ENCODE data around the gene XXYLT1.
"Not testable (repeated sequence)": the region's sequence is repeated elsewhere in the genome, so short reads cannot be mapped to it uniquely, and the experiment has no call there.

XXYLT1 gene

DNA sequence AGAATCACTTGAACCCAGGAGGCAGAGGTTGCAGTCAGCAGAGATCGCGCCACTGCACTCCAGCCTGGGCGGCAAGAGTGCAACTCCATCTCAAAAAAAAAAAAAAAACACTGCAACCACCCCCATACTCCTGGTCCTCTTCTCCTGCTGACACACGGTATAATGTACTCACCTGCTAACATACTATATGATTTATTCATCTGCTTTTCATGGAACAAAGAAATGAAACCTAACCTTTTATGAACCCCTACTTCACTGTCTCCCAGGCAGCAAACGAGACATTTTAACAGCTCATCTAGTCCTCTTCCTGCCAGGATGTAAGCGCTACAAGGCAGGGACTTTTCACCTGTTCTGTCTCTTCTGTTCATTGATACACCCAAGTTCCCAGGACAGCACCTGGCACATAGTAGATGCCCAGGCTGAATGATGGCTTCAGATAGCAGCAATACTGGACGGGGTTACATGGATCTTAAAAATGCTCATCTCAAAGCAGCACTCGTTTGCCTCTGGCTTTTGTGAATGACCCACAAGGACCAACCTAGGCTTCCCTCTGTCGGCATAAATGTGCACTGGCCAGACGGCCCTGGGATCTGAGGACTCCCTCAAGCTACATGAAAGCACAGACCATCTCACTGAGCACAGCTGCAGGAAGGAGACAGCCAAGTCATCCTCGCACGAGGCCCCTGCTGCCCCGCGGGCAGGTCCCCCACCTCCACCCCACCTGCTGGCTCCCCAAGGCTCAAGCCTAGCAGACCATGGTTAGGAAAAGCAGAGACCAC is 20.3 kb downstream of the XXYLT1 start:
- no peak for DNase-seq

DNA sequence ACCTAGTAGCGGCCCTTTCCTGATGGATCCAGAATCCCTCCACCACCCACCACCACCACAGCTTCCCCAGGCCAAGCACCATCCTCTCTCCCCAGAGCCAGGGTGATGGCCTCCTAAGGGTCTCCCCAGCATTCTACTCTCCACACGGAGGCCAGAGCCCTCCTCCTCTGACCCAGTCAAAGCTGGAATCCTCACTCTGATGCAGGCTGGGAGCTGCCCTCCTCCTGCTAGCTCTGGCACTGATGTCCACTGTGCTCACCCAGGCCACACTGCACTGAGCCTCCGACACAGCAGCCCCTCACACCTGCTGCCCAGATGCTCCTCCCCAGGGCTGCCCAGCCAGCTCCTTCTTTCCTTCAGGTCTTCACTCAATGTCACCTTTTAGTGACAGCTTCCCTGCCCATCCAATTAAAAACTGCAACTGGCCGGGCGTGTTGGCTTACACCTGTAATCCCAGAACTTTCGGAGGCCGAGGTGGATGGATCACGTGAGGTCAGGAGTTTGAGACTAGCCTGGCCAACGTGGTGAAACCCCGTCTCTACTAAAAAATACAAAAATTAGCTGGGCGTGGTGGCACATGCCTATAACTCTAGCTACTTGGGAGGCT is 21.0 kb downstream of the XXYLT1 start:
- DNase-seq, result no peak

DNA sequence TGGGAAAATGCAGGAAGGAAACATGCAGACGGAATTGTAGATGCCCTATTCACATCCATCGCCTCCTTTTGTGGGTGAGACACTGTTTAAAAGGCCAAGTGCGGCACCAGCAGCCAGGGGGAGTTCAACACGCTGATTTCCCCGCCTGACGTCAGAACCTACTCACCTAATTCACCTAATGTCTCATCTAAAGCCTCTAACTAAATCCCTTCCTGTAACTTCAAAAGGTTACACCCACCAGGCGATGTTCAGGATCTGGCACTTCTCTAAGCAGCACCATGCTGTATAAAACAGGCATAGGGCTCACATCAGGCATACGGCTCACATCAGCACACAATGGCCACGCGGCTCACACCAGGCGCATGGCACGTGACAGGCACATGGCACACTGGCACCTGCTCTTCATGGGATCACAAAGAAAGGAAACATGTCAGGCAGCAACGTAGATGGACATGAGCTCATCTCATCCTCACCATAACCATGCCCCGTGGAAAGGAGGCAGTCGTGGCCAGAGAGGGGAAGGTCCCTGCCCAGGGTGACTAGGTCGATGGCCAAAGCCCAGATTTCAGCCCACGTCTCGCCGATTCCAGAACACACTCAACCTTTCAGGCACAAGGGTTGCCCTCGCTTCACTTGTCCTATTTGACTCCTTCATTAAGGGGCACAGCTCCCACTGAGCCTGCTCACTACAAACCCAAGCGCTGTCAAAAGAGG is 21.7 kb downstream of the XXYLT1 start:
- peak; percentile 23 for DNase-seq

DNA sequence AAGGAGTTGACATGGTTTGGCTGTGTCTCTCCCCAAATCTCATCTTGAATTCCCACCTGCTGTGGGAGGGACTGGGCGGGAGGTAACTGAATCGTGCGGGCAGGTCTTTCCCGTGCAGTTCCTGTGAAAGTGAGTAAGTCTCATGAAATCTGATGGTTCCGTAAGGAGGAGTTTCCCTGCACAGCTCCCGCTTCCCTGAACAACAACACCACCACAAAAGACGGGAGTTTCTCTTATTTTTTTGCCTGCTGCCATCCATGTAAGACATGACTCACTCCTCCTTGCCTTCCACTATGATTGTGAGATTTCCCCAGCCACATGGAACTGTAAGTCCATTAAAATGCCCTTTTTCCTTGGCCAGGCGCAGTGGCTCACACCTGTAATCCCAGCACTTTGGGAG is 22.7 kb downstream of the XXYLT1 start:
- DNase-seq, result no peak

DNA sequence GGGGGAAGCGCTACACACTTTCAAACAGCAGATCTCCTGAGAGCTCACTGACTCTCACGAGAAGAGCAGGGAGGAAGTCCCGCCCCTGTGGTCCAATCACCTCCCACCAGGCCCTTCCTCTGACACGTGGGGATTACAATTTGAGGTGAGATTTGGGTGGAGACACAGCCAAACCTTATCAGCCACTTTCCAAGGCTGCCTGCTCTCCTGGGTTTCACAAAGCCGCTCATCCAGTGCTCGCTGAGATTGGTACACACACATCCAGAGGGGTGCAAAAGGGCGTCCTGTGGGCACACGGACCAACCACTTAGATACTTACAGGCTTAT is 23.1 kb downstream of the XXYLT1 start:
- no peak for DNase-seq

DNA sequence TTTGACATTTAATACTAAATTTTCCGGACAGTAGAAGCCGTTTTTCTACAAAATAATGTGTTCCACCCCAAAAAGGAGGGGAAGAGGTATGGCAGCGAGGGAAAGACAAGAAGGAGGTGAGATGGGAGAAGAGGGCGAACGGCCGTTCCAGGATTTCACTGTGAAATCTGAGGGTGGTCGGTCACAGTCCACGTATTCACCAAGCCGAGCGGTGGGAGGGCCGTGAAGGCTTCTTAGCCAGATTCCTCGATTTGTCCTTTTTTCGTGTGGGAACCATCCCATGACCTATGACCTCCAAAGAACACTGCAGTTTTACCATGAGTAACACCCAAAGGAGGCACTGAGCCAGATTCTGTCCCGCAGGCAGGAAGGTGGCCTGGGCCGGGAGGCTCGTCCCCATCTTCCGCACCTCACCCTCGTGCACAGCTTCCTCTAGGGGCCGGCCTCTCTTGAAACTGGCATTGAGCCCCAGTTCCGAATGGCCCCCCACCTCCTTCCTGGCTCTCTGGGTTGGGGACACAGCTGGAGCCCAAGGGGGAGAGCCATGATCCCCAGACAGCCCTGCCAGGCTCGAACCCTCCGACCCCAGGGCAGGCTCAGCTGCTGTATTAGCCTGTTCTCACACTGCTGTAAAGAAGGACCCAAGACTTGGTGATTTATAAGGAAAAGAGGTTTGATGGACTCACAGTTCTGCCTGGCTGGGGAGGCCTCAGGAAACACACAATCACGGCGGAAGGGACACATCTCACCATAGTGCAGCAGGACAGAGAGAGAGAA is 23.7 kb downstream of the XXYLT1 start:
- DNase-seq, result no peak

DNA sequence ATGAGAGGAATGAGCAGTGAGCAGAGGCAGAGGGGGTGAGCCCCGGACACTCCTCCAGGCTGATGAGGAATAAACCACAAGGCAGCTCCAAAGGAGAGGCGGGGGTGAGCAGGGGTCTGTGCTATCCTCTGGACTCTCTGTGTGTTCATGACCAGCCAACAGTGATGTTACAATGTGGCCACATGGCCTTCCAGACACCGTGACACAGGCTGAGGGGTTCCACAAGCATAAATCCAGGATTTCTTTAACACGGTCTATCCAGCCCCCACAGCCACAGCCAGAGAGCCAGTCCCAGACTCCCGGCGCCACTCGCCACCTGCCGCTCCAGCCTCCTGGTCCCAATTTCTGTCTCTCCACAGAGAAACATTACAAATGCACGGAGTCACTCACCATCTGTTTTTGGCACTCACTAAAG is 24.4 kb downstream of the XXYLT1 start:
- DNase-seq, result no peak

DNA sequence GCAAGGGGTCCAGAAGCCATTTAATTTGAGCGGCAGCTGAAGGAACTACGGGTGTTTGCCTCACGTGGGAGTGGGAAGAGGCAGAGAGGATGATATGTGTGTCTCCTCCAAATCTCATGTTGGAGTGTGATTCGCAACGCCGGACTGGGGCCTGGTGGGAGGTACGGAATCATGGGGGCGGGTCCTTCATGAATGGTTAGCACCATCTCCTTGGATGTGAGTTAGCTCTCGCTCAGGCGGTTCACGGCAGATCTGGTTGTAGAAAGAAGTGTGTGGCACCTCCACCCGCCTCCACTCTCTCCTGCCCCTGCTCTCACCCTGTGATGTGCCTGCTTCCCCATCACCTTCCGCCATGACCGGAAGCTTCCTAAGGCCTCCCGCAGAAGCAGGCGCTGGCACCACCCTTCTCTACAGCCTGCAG is 25.4 kb downstream of the XXYLT1 start:
- DNase-seq, result no peak

DNA sequence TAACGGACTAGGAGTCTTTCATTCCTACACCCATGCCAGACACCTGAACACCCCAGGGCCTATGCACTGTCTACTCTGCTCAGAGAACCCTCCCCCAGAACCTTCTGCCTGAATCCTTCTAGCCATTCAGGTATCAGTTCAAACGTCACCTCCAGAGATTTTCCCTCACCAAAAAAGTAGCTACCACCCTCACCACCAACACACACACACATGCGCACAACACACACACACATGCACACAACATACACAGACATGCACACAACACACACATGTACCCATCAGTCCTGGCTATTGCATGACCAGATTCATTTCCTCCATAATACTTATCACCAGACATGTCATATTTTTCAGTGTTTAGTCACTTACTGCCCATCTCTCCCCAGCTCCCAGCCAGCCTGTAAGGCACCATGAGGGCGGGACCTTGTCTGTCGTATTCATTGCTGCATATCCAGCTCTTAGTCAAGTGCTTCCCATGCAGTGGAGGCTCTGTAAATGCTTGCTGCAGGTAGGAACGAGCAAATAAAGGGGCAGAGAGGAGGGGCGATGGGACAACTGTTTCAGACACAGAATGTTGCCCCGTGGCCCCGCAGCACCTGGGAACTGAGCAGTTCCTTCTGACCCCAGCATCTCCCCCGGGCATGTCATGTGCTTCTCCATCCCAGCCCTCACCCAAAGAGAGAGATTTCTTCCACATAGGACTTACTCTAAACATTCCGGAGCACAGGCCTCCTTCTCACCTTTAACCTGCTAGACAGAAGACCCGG is 29.2 kb downstream of the XXYLT1 start:
- DNase-seq, result no peak

DNA sequence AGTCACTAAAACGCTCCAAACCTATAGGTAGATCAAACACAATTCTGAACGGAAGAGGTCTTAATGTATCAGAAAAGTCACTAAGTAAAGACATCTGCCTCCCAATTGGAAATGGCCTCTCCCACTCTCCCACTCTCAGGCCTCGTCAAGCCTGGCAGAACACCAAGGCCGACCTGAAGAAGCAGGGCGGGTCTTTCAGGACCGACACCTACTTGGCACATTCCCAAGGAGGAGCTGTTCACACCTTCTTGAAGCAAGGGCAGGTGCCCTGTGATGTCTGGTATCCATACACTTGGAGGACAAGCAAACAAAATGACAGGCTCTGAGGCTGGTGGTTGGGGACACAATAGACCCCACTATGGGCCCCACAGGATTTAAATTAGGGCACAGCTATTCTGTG is 30.0 kb downstream of the XXYLT1 start:
- no peak for DNase-seq

DNA sequence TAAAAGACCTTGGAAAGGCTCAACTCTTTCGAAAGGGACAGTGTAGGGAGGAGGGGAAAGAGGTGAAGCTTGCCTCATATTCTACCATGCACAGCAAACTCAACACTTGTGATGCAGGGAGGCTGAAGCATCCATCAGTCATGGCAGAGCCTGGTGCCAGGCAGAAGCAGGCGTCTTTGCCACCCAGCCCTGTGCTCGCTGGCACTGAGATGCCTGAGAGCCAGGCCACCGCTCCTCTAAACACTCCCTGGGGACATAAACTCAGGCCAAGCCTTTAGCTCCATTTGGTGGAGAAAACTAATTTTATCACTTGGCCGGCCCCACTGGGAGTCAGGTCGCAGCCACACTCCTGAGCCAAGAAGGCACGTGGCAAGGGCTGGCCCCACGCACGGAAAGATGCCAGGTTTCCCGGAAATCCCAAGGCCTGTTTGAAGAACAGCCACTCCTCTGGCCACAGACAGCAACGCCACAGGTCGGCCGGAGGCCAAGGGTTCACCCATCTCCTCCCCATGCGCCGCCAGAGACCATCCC is 30.7 kb downstream of the XXYLT1 start:
- DNase-seq, result no peak

DNA sequence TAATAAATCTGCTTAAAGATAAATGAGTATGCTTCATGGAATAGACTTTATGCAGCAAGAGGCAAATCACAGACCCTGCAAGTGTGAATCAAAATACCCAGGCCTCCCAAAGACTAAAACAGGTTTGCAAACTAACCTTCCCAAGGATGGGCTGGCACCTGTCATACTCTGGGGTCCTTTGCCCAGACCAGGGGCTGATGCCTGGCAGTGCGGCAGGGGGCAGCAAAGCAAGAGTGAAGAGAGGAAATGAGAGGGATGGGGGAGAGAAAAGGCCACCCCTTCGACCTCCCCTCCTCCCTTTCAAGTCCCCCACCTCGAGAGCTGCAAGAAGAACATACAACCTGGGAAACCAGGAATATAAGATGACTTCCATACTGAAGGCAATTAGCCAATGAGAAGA is 31.8 kb downstream of the XXYLT1 start:
- DNase-seq, result no peak

DNA sequence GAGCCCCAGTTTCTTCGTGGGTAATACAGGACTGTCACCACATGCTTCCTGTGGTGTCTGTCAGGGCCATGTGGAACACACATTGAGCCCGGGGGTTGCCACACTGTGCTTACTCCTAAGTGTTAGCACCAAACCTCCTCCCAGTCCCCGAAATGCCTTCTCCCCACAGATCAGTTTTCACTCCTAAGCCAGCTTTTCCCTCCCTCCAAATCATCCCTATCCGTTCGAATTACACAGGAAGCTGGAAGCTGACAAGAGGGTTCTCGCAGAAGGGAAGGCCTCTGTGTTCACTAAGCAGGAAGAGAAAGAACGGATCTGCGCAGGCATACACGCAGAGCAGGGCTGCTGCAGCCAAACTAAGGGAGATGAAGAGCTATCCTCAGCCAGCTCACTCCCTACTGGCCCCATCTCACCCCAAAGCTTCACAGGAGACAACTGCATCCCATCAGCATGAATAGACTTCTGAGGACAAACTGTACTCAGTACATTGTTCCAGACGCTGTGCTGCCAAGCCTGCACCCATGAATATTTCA is 32.3 kb downstream of the XXYLT1 start:
- DNase-seq, result no peak

DNA sequence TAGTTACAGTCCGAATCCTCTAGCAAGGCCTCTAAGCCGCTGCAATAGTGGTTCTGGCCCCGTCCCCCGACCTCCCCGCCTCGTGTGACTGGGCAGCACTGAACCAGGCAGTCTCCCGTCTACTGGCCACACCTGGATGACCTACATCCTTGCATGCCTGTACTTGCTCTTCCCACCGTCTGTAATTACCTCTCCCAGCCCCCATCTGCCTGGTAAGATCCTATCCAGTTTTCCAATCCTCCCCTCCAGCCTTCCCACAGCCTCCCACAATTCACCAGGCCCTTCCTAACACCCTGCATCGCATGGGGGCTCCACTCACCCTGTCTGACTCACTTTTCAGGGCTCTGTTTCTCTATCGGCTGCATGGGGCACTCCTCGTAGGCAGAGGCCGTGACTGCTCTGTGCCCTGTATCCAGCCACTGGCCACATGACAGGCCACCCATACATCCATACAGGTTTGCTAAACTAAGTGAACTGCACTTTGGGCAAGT is 32.8 kb downstream of the XXYLT1 start:
- no peak for DNase-seq

DNA sequence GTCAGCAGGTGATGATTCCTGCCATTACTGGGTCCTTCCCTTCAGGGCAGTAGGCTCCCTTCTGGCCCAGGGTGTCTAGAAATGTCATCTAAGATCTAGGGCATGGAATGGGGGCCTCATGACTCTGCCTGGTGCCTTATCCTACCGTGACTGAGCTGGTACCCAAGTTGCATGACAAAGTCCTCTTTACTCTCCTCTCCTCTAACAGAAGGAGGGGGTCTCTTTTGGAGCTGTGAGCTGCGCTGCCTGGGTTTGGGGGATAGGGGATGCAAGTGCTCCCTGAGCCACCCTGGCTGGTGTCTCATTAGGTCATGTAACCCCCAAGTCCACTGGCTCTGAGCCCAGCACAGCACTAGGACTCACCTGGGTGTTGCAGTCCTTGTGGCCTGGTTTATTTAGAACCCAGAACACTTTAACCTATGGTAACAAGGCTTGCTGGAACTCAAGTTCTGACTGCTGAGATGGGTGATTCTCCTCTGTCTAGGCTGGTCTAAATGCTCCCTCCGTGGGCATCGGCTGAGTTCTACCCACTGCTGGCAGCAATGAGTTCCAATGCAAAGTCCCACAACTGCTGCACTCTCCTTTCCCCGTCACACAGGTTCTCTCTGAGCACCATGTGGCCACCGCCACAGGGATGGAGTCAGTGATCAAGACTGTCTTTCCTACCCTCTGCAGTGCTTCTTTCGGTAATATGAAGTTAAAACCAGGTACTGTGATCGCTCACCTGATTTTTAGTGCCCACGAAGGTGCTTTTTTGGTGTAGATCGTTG is 34.0 kb downstream of the XXYLT1 start:
- DNase-seq, result no peak

DNA sequence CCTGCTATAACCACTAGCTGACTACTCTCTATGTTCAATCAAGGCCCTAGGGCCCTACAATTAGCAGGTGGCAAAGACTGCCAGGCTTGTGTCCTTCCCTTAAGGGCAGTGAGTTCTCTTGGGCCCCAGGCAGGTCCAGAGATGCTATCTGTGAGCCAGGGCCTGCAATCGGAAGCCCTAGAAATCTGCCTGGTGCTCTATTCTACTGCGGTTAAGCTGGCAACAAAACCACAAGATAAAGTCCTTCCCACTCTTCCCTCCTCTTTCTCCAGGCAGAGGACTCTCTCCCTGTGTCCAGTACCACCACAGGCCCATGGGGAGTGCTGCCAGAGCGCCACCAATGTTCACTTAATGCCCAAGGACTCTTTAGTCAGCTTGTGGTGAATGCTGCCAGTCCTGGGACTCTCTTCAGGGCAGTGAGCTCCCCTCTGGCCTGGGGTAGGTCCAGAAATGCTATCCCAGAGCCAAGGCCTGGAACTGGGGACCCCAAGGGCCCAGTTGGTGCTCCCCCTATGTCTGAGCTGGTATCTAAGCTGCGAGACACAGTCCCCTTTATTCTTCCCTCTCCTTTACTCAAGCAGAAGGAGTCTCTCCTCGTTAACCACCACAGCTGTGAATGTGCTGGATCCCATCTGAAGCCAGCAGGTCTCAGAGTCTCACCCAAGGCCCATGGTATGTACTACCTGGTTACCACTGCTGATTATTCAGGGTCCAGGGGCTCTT is 34.7 kb downstream of the XXYLT1 start:
- DNase-seq, result no peak

DNA sequence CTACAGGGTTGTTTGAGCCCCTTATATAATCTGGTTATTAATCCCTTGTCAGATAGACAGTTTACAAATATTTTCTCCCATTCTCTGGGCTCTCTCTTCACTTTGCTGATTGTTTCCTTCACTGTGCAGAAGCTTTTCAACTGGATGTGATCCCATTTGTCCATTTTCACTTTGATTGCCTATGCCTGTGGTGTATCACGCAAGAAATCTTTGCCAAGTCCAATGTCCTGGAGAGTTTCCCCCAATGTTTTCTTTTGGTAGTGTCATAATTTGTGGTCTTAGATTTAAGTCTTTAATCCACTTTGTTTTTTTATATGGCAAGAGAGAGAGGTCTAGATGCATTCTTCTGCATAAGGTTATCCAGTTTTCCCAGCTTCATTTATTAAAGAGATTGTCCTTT is 40.7 kb downstream of the XXYLT1 start:
- DNase-seq, result no peak

DNA sequence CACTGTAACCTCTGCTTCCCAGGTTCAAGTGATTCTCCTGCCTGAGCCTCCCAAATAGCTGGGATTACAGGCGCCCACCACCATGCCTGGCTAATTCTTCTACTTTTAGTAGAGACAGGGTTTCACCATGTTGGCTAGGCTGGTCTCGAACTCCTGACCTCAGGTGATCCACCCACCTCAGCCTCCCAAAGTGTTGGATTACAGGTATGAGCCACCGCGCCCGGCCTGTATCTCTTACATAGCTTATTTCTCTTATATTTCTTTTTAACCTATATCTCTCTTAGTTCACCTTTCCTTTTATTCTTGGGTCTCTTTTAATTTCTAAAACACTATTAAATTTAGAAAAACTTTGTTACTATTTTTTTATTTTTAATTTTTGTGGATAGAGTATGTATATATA is 42.1 kb downstream of the XXYLT1 start:
- not testable (repeated sequence) for DNase-seq

DNA sequence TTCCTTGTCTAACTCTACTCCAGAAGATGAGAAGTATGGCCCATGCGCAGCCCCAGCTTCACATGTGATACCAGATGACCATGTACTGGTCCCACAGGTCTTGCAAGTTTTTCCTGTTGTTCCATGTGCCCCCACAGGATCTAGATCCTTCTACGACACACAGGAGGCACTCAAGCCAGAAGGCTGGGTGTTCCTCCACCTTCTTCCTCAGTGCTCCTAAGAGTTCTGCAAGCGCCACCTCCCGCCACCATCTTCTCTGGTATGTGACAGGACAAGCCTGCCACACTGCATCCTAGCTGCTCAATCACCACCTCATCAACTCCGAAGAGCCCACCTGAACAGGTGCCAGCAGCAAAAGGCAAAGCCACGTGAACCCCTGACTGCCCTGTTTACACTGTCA is 43.1 kb downstream of the XXYLT1 start:
- DNase-seq, result no peak

DNA sequence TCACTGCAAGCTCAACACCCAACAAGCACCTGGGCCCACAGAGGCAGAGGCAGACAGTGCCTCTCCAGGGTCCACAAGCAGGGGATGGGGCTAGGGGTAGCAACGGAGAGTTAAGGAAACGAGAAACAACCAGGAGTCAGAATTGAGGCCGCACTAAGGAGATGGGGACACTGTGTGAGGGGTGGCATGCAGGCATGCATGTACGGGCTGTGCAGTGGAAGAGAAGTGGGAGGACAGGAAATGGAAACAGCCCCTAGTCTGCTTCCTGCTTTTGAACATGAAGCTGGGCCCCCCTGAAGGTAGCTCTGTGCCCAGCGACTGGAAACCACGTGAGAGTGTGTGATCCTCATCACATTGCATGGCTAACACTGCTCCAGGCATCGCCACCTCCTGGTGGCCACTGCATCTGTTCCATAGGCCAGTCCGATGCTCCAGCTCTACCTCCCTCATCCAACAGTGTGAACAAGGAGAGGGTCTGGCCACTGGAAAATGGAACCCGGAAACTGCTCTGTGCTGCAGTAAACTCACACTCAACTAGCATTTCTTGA is 44.0 kb downstream of the XXYLT1 start:
- DNase-seq, result no peak
